Fibroblast of lung (primary cell): ENCODE results near the gene PLXNA4. TPM values are rescaled to one million over a fixed set of nuclear protein-coding genes. Genes with fewer than 3 reads are reported as not detected.

Source experiments
- DNase-seq, 2 donors: peaks; one replicate each; pipeline versions ENCODE4 v3.0.0 to v3.0.0-alpha.2; 2010; ENCODE audit warnings: low read depth in 2 of 2
- H2AFZ ChIP-seq: 2 replicates; pipeline ENCODE4 v1.5.1; 2012; ENCODE audit warnings: low read length, control low read depth, inconsistent platforms
- H3K27ac ChIP-seq: 2 replicates; pipeline ENCODE4 v1.5.1; 2011; ENCODE audit warnings: low read length, control low read depth; ENCODE audit not compliant: insufficient read depth
- H3K27me3 ChIP-seq: 2 replicates; pipeline ENCODE4 v1.5.1; 2011; ENCODE audit warnings: mild to moderate bottlenecking, low read length; ENCODE audit not compliant: control insufficient read depth, insufficient read depth
- H3K36me3 ChIP-seq: 2 replicates; pipeline ENCODE4 v1.5.1; 2011; ENCODE audit warnings: low read length; ENCODE audit not compliant: control insufficient read depth, insufficient read depth
- H3K4me1 ChIP-seq: 2 replicates; pipeline ENCODE4 v1.5.1; 2011; ENCODE audit warnings: low read length; ENCODE audit not compliant: control insufficient read depth, insufficient read depth; ENCODE audit errors: extremely low read depth
- H3K4me2 ChIP-seq: 2 replicates; pipeline ENCODE4 v1.5.1; 2011; ENCODE audit warnings: low read length, control low read depth; ENCODE audit not compliant: insufficient read depth; ENCODE audit errors: extremely low read depth
- H3K4me3 ChIP-seq, 4 experiments: fragments of 200-600 bp in 1 of 4; sonication (generic) in 1 of 4; replicated peaks in 1 of 4; 2 replicates each; pipeline ENCODE4 v1.5.1; 2011 to 2016; ENCODE audit warnings: low read length in 4 of 4, low read depth in 3 of 4, mild to moderate bottlenecking in 3 of 4, control low read depth in 2 of 4, inconsistent platforms in 1 of 4, mixed read lengths in 1 of 4; ENCODE audit not compliant: insufficient read depth in 1 of 4; ENCODE audit errors: control extremely low read depth in 1 of 4
- H3K79me2 ChIP-seq: 2 replicates; pipeline ENCODE4 v1.5.1; 2012; ENCODE audit warnings: mild to moderate bottlenecking, low read length, inconsistent platforms; ENCODE audit not compliant: control insufficient read depth, insufficient read depth
- H3K9ac ChIP-seq: 2 replicates; pipeline ENCODE4 v1.5.1; 2011; ENCODE audit warnings: mild to moderate bottlenecking, low read length, control low read depth; ENCODE audit not compliant: insufficient read depth
- H3K9me3 ChIP-seq: 2 replicates; pipeline ENCODE4 v1.5.1; 2012; ENCODE audit warnings: low read depth, low read length; ENCODE audit not compliant: control insufficient read depth, insufficient read depth
- H4K20me1 ChIP-seq: 2 replicates; pipeline ENCODE4 v1.5.1; 2011; ENCODE audit warnings: low read length; ENCODE audit not compliant: control insufficient read depth, insufficient read depth; ENCODE audit errors: extremely low read depth
- CTCF ChIP-seq, 2 donors: IDR thresholded peaks in 1 of 2; conservative IDR thresholded peaks in 1 of 2; 1 replicate in 1 of 2; 2 replicates in 1 of 2; pipeline ENCODE4 v1.5.1; 2011 to 2012; ENCODE audit warnings: low read length in 2 of 2, control low read depth in 1 of 2, inconsistent platforms in 1 of 2, low read depth in 1 of 2, mild to moderate bottlenecking in 1 of 2
- EZH2 ChIP-seq: IDR thresholded peaks from 2 replicates; pipeline ENCODE4 v1.5.1; 2012; ENCODE audit warnings: low read length, control low read depth, mild to moderate bottlenecking; ENCODE audit errors: missing control alignments
- polyA plus RNA-seq, 2 donors: library from polyadenylated mRNA; depleted of rRNA in 1 of 2; stranded (reverse) in 1 of 2; unstranded in 1 of 2; fragments of >200 nt; gene quantifications; 2 replicates each; pipeline ENCODE4 v1.2.1, GENCODE V29; 2011 to 2012; ENCODE audit warnings: missing spikeins in 1 of 2
- total RNA-seq: library from RNA; depleted of rRNA; stranded (reverse); fragments of >200 nt; gene quantifications from 2 replicates; pipeline ENCODE4 v1.2.1, GENCODE V29; 2014

PLXNA4 gene
- total and polyA plus RNA-seq, 2 donors (not counting 1 experiment from before 2014, with no cell fraction given) = 1.2 to 1.5 TPM

GRCh38 chr7:132162556-132163144, 413.6 kb downstream of the PLXNA4 start:
- DNase-seq = no peak
- no peak overlapping the region for H3K9ac ChIP-seq

GRCh38 chr7:132161976-132162375, 414.3 kb downstream of the PLXNA4 start:
- DNase-seq = no peak
- H2AFZ ChIP-seq = no peak overlapping the region
- H4K20me1 ChIP-seq = no peaks in the 10 kb centered on the region
- no peak overlapping the region for H3K4me2 ChIP-seq
- H3K79me2 ChIP-seq = no peaks in the 10 kb centered on the region
- no peaks in the 10 kb centered on the region for H3K36me3 ChIP-seq
- H3K4me1 ChIP-seq = no peaks in the 10 kb centered on the region
- no peak for TF ChIP-seq CTCF (conservative IDR thresholded peaks at IDR 0.05 in 1 of 2, IDR thresholded peaks at IDR 0.05 in 1 of 2; ENCODE audit: low read depth in 1 of 2, low read length in 2 of 2)
- no peak for TF ChIP-seq EZH2
- no peak overlapping the region for H3K9ac ChIP-seq
- no peaks in the 10 kb centered on the region for H3K27me3 ChIP-seq
- H3K9me3 ChIP-seq = no peaks in the 10 kb centered on the region
- no peak overlapping the region for H3K4me3 ChIP-seq
- no peak overlapping the region for H3K27ac ChIP-seq

More at GRCh38 chr7:132162556-132163144, 413.6 kb downstream of the PLXNA4 start:
- no peaks in the 10 kb centered on the region for H3K36me3 ChIP-seq
- H4K20me1 ChIP-seq = no peaks in the 10 kb centered on the region
- H3K4me3 ChIP-seq = no peak overlapping the region
- H3K9me3 ChIP-seq = no peaks in the 10 kb centered on the region
- H3K27ac ChIP-seq = no peak overlapping the region
- H3K4me2 ChIP-seq = no peak overlapping the region
- H3K79me2 ChIP-seq = no peaks in the 10 kb centered on the region
- no peaks in the 10 kb centered on the region for H3K27me3 ChIP-seq
- H3K4me1 ChIP-seq = no peaks in the 10 kb centered on the region
- no peak overlapping the region for H2AFZ ChIP-seq
- no peak for TF ChIP-seq CTCF (conservative IDR thresholded peaks at IDR 0.05 in 1 of 2, IDR thresholded peaks at IDR 0.05 in 1 of 2; ENCODE audit: low read depth in 1 of 2, low read length in 2 of 2)

- Histone ChIP-seq H4K20me1 (no peaks in the 10 kb centered on the region), H3K4me3 (no peak overlapping the region), H3K4me2 (no peak overlapping the region), H3K79me2 (no peaks in the 10 kb centered on the region), H2AFZ (no peak overlapping the region), H3K27me3 (no peaks in the 10 kb centered on the region), H3K9ac (no peak overlapping the region), H3K27ac (no peak overlapping the region), H3K9me3 (no peaks in the 10 kb centered on the region), H3K4me1 (no peaks in the 10 kb centered on the region), H3K36me3 (no peaks in the 10 kb centered on the region)
- TF ChIP-seq EZH2 (no peak), CTCF (conservative IDR thresholded peaks at IDR 0.05 in 1 of 2, IDR thresholded peaks at IDR 0.05 in 1 of 2; ENCODE audit: low read depth in 1 of 2, low read length in 2 of 2) (no peak)
- DNase-seq = no peak
These were observed 414.7 kb downstream of the PLXNA4 start for GRCh38 chr7:132161533-132161915.
